ENCODE measurements around the gene FKBP8. TPM values are rescaled to one million over a fixed set of nuclear protein-coding genes. Genes with fewer than 3 reads are reported as not detected.
"Not testable (repeated sequence)": the region's sequence is repeated elsewhere in the genome, so short reads cannot be mapped to it uniquely, and the experiment has no call there.

Gene FKBP8
- total RNA-seq (100 to 1,000 TPM; 158 to 282 (median 244) TPM), total RNA-seq (51.4 to 275 (median 155) reads per million in 29 experiments)
- 125 TPM for total RNA-seq (2013)

GRCh38 chr19:18542941-18543813 is at the start of gene FKBP8:
TSS of gene FKBP8 (minus strand) at chr19:18543573. CDS start at chr19:18541970, 1,603 bp downstream.
- CTCF ChIA-PET, result interaction anchor here (0.6 to 1.4 kb wide), 5 partner anchors 14 to 132 kb away, joined by 3 to 5 read pairs (median 4); partner anchors contain the start of gene KXD1 (in 1 of the 2)
- no peaks in the 10 kb centered on the region for H3K9me3 Mint-ChIP-seq
- H3K4me1 Mint-ChIP-seq, result peaks cover 19 to 32% (median 27%) of the 10 kb centered on the region in 3 donors
- under 1% methylated on average over 35 of the region's 86 CpGs for WGBS (ENCODE audit: insufficient coverage)
- Histone ChIP-seq H3K36me3 (ENCODE audit: control insufficient read depth in 2 of 2, extremely low read depth in 1 of 2, insufficient read depth in 1 of 2, low read length in 1 of 2) (peaks cover 6 to 23% of the 10 kb centered on the region in 2 donors), H3K27me3 (replicated peaks in 1 of 2; ENCODE audit: control insufficient read depth in 2 of 2, extremely low read depth in 1 of 2, insufficient read depth in 2 of 2, low read length in 1 of 2) (peaks cover 0 to 4% of the 10 kb centered on the region in 2 experiments), H3K4me1 (ENCODE audit: control insufficient read depth in 1 of 2, extremely low read depth in 1 of 2, insufficient read depth in 2 of 2, low read length in 2 of 2) (peaks cover 4 to 28% of the 10 kb centered on the region in 2 experiments), H3K27ac (ENCODE audit: low read length) (peak within 1 kb of the TSS; percentile 90), H3K9me3 (no peaks in the 10 kb centered on the region), H3K4me3 (ENCODE audit: control insufficient read depth in 1 of 2, extremely low read depth in 1 of 2, low read length in 1 of 2) (peak within 1 kb of the TSS; percentile 73 to 77)
- H3K27ac Mint-ChIP-seq, result peak within 1 kb of the TSS; percentile 95 to 98
- peak within 1 kb of the TSS; percentile 86 to 95 (median 89) for H3K4me3 Mint-ChIP-seq
- POLR2A ChIA-PET, result interaction anchor here (0.9 to 1.2 kb wide), 2 partner anchors 14 to 46 kb away, joined by 3 read pairs; no protein-coding TSS in a partner anchor
- no peaks in the 10 kb centered on the region for H3K36me3 Mint-ChIP-seq
- ATAC-seq (replicated peaks in 1 of 4), result peak; percentile 96 to 98 (median 97)
- peak; percentile 80 to 96 (median 90) for DNase-seq
- no peaks in the 10 kb centered on the region for H3K27me3 Mint-ChIP-seq

DNA sequence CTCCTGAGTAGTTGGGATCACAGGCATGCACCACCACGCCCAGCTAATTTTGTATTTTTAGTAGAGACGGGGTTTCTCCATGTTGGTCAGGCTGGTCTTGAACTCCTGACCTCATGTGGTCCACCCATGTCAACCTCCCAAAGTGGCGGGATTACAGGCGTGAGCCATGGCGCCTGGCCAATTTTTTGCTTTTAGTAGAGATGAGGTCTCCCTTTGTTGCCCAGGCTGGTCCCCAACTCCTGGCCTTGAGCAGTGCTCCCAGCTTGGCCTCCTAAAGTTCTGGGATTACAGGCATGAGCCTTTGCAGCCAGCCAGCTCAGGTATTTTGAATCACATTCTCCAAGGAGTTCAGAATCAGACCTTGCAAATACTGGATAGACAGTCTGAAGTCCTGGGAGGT is 49.4 kb upstream of the FKBP8 start:
- not testable (repeated sequence) for H3K9me3 Mint-ChIP-seq; H3K36me3 Mint-ChIP-seq; H3K9me3 ChIP-seq; H3K4me3 ChIP-seq (ENCODE audit: control insufficient read depth in 1 of 2, extremely low read depth in 1 of 2, low read length in 1 of 2); H3K27me3 Mint-ChIP-seq; H3K4me3 Mint-ChIP-seq; ATAC-seq (replicated peaks in 1 of 4); DNase-seq
- CTCF ChIA-PET, result interaction anchor here (0.5 to 1.6 kb wide), 4 partner anchors 21 to 581 kb away, joined by 3 to 5 read pairs (median 4); partner anchors contain the start of gene UBA52 (in 1 of the 2)
- Mint-ChIP-seq H3K27ac (peak overlapping the region in 1 of 2 donors; percentile 28), H3K4me1 (peaks cover 32 to 41% (median 35%) of the 10 kb centered on the region in 3 donors)
- POLR2A ChIA-PET, result interaction anchor here in 1 of 2 donors (0.5 kb wide), 2 partner anchors 40 to 120 kb away, joined by 3 read pairs; no protein-coding TSS in a partner anchor
- Histone ChIP-seq H3K36me3 (ENCODE audit: control insufficient read depth in 2 of 2, extremely low read depth in 1 of 2, insufficient read depth in 1 of 2, low read length in 1 of 2) (peaks cover 8 to 12% of the 10 kb centered on the region in 2 donors), H3K4me1 (ENCODE audit: control insufficient read depth in 1 of 2, extremely low read depth in 1 of 2, insufficient read depth in 2 of 2, low read length in 2 of 2) (peaks cover 16 to 56% of the 10 kb centered on the region in 2 experiments), H3K27ac (ENCODE audit: low read length) (peak overlapping the region; percentile 24), H3K27me3 (replicated peaks in 1 of 2; ENCODE audit: control insufficient read depth in 2 of 2, extremely low read depth in 1 of 2, insufficient read depth in 2 of 2, low read length in 1 of 2) (peaks cover 0 to 12% of the 10 kb centered on the region in 2 experiments)
- WGBS (ENCODE audit: insufficient coverage), result 100% methylated on average over 3 of the region's 5 CpGs

DNA sequence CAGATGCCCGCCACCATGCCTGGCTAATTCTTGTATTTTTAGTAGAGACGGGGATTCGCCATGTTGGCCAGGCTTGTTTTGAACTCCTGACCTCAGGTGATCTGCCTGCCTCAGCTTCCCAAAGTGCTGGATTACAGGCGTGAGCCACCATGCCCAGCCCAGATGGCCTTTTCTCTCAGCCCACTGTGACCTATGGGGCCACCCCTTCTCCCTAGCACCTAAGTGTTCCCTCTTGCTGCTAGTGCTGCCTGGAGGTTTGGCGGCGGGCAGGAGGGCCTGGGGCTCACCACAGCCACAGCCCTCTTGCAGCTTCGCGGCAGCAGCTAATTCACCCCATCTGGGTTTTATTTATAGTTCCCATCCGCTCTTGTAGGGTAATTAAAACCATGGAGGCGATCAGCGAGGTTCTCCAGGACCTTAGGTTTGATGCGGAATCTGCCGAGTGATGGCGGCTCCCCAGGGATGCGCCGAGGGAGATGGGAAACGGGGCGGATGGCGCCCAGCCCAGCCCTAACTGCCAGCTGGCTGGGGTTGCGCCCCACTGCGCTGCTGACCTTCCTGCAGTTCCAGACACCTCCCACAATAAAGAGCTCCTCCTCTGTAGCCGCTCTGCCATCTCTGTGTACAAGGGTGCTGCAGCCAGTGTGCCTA is 48.5 kb upstream of the FKBP8 start:
- Mint-ChIP-seq H3K36me3 (peaks cover 3% of the 10 kb centered on the region), H3K4me3 (peak overlapping the region; percentile 9 to 80 (median 37)), H3K27ac (peak overlapping the region in 1 of 2 donors; percentile 52), H3K9me3 (no peaks in the 10 kb centered on the region), H3K27me3 (peaks cover 0 to 4% of the 10 kb centered on the region in 2 donors), H3K4me1 (peaks cover 35 to 44% (median 38%) of the 10 kb centered on the region in 3 donors)
- ChIA-PET POLR2A (no interaction called here), CTCF (interaction anchor here in 1 of 2 donors (1.2 to 1.6 kb wide), 2 partner anchors 72 to 255 kb away, joined by 3 to 5 read pairs; no protein-coding TSS in a partner anchor)
- Histone ChIP-seq H3K4me1 (ENCODE audit: control insufficient read depth in 1 of 2, extremely low read depth in 1 of 2, insufficient read depth in 2 of 2, low read length in 2 of 2) (peaks cover 19 to 58% of the 10 kb centered on the region in 2 experiments), H3K36me3 (ENCODE audit: control insufficient read depth in 2 of 2, extremely low read depth in 1 of 2, insufficient read depth in 1 of 2, low read length in 1 of 2) (peaks cover 8 to 12% of the 10 kb centered on the region in 2 donors), H3K4me3 (ENCODE audit: control insufficient read depth in 1 of 2, extremely low read depth in 1 of 2, low read length in 1 of 2) (no peak overlapping the region), H3K9me3 (no peaks in the 10 kb centered on the region), H3K27ac (ENCODE audit: low read length) (no peak overlapping the region), H3K27me3 (replicated peaks in 1 of 2; ENCODE audit: control insufficient read depth in 2 of 2, extremely low read depth in 1 of 2, insufficient read depth in 2 of 2, low read length in 1 of 2) (peaks cover 0 to 6% of the 10 kb centered on the region in 2 experiments)
- WGBS (ENCODE audit: insufficient coverage), result 94% methylated on average over 15 of the region's 22 CpGs
- no peak for ATAC-seq (replicated peaks in 1 of 4)
- no peak for DNase-seq

DNA sequence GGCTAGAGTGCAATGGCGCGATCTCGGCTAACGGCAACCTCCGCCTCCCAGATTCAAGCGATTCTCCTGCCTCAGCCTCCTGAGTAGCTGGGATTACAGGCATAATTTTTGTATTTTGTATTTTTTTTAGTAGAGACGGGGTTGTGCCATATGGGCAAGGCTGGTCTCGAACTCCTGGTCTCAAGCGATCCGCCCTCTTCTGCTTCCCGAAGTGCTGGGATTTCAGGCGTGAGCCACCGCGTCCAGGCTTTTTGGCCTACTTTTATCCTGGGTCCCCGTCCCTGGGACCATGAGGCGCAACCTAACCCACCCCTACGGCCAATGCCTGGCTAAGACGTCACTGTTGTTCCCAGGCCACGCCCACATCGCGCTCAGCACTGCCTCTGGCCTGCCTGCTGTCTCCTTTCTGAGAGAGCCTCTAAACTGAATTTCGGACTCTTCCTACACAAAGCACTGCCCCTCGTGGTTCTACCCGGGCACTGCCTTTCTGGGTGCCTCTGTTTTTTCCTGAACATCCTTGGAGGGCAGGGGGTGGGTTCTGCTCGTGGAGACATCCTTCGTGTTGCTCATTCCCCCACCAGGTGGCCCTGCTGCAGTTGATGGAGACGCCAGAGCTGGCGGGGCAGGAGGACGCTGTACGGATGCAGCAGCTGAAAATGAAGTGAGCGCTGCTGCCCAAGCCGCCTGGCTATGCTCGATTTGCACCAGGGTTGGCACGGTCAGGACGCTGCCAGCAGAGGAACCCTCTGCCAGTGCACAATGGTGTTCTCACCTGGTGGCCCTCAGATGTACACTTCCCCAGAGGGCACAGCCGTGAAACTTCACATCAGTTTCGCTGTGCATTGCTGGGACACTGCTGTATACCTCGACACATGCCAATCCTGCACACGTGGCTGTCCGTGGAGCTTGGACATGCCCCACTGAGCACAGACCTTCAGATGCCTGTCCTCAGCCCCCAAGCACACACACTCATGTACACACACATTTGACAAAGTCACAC is 47.2 kb upstream of the FKBP8 start:
- peaks cover 19 to 57% of the 10 kb centered on the region in 2 experiments for H3K4me1 ChIP-seq (ENCODE audit: control insufficient read depth in 1 of 2, extremely low read depth in 1 of 2, insufficient read depth in 2 of 2, low read length in 2 of 2)
- peak overlapping the region in 1 of 2 donors; percentile 77 for H3K4me3 ChIP-seq (ENCODE audit: control insufficient read depth in 1 of 2, extremely low read depth in 1 of 2, low read length in 1 of 2)
- Mint-ChIP-seq H3K9me3 (no peaks in the 10 kb centered on the region), H3K4me3 (peak overlapping the region; percentile 55 to 80 (median 72)), H3K27ac (peak overlapping the region; percentile 39 to 89), H3K27me3 (no peaks in the 10 kb centered on the region), H3K4me1 (peaks cover 37 to 50% (median 39%) of the 10 kb centered on the region in 3 donors), H3K36me3 (peaks cover 3% of the 10 kb centered on the region)
- DNase-seq (peak in 3 of 35 experiments; percentile 7 to 37 (median 29)), ATAC-seq (replicated peaks in 1 of 4) (no peak)
- peaks cover 8 to 12% of the 10 kb centered on the region in 2 donors for H3K36me3 ChIP-seq (ENCODE audit: control insufficient read depth in 2 of 2, extremely low read depth in 1 of 2, insufficient read depth in 1 of 2, low read length in 1 of 2)
- no peaks in the 10 kb centered on the region for H3K9me3 ChIP-seq
- no peak overlapping the region for H3K27ac ChIP-seq (ENCODE audit: low read length)
- H3K27me3 ChIP-seq (replicated peaks in 1 of 2; ENCODE audit: control insufficient read depth in 2 of 2, extremely low read depth in 1 of 2, insufficient read depth in 2 of 2, low read length in 1 of 2), result peaks cover 0 to 5% of the 10 kb centered on the region in 2 experiments
- ChIA-PET POLR2A (interaction anchor here in 1 of 2 donors (0.6 to 0.7 kb wide), 3 partner anchors 95 to 940 kb away, joined by 5 to 14 read pairs (median 5); no protein-coding TSS in a partner anchor), CTCF (interaction anchor here in 1 of 2 donors (1.8 kb wide), 1 partner anchor 95 kb away, joined by 5 read pairs; no protein-coding TSS in a partner anchor)
- 92% methylated on average over 28 of the region's 40 CpGs for WGBS (ENCODE audit: insufficient coverage)

Measured in T-cell (primary cell).